ENCODE results near the gene NOL4L. TPM values are rescaled to one million over a fixed set of nuclear protein-coding genes. Genes with fewer than 3 reads are reported as not detected.

The NOL4L gene
- total RNA-seq, 1 experiment from 2014 or later: 31.7 TPM

- Mint-ChIP-seq H3K4me1 (peaks cover 15% of the 10 kb centered on the region in 2 experiments), H3K36me3 (ENCODE audit: insufficient read depth in 1 of 3, low read depth in 3 of 3) (peaks cover 8 to 36% (median 24%) of the 10 kb centered on the region in 3 experiments; a peak in 5 of 7 replicates), H3K27ac (no peak overlapping the region; a peak in 1 of 7 replicates), H3K27me3 (ENCODE audit: low read depth) (no peaks in the 10 kb centered on the region), H3K9me3 (no peaks in the 10 kb centered on the region), H3K4me3 (no peak overlapping the region; a peak in 1 of 5 replicates)
- H3K4me2 ChIP-seq (ENCODE audit: insufficient read depth, insufficient read length, low read length): no peak overlapping the region
- no peaks in the 10 kb centered on the region for H3K27me3 ChIP-seq (ENCODE audit: insufficient read depth, low read length)
- H3K9ac ChIP-seq (ENCODE audit: extremely low read depth, insufficient read length, low read length): no peak overlapping the region
- no peaks in the 10 kb centered on the region for H3K9me3 ChIP-seq (ENCODE audit: control insufficient read depth, low read depth, low read length)
- no peak overlapping the region for H4K91ac ChIP-seq (ENCODE audit: insufficient read length, low read depth, low read length)
- H4K5ac ChIP-seq (ENCODE audit: insufficient read length, low read depth, low read length): no peak overlapping the region
- H2BK12ac ChIP-seq (ENCODE audit: insufficient read length, low read depth, low read length): no peak overlapping the region
- H2BK15ac ChIP-seq (ENCODE audit: low read depth, low read length): no peak overlapping the region
- no peaks in the 10 kb centered on the region for H3K4me1 ChIP-seq (ENCODE audit: insufficient read depth, low read length)
- WGBS (ENCODE audit: extremely low coverage, insufficient read length, low lambda C conversion rate): no CpG with 5 or more reads among the region's 8 CpGs
- no peak overlapping the region for H2AK5ac ChIP-seq (ENCODE audit: insufficient read length, low read length)
- H3K4ac ChIP-seq (ENCODE audit: low read depth, low read length): no peak overlapping the region
- no peak overlapping the region for H2AFZ ChIP-seq (ENCODE audit: low read length)
- no peak overlapping the region for H2BK20ac ChIP-seq (ENCODE audit: low read depth, low read length, poor library complexity, severe bottlenecking)
- TF ChIP-seq CTCF (conservative IDR thresholded peaks at IDR 0.05): no peak
- H3K79me2 ChIP-seq (ENCODE audit: insufficient read depth, low read length): no peaks in the 10 kb centered on the region
- no peak overlapping the region for H2BK5ac ChIP-seq (ENCODE audit: insufficient read length, low read length)
- no peak for DNase-seq
- H3K14ac ChIP-seq (ENCODE audit: insufficient read depth, low read length): no peak overlapping the region
- H3K79me1 ChIP-seq (ENCODE audit: insufficient read depth, low read depth, low read length, poor library complexity, severe bottlenecking): no peaks in the 10 kb centered on the region
- no peaks in the 10 kb centered on the region for H3K23me2 ChIP-seq (ENCODE audit: insufficient read length, low read depth, low read length, poor library complexity, severe bottlenecking)
- no peak overlapping the region for H2BK120ac ChIP-seq (ENCODE audit: low read depth, low read length, poor library complexity, severe bottlenecking)
- H4K20me1 ChIP-seq (ENCODE audit: control insufficient read depth, insufficient read depth, insufficient read length): no peaks in the 10 kb centered on the region
- no peak overlapping the region for H3T11ph ChIP-seq (ENCODE audit: low read length)
- H3K27ac ChIP-seq (ENCODE audit: insufficient read length, low read depth, low read length): no peak overlapping the region
- no peak overlapping the region for H3K56ac ChIP-seq (ENCODE audit: insufficient read length, low read depth, low read length)
- no peak overlapping the region for H3K18ac ChIP-seq (ENCODE audit: insufficient read length, low read depth, low read length)
- H3K23ac ChIP-seq (ENCODE audit: insufficient read length, low read depth, low read length): no peak overlapping the region
- no peak overlapping the region for H4K8ac ChIP-seq (replicated peaks; ENCODE audit: insufficient read length, low read depth, low read length)
These were observed 146.7 kb downstream of the NOL4L start for GRCh38 chr20:32438331-32438858.
